Adrenal gland (tissue), 12 donors: Measurements from ENCODE around the gene PCNX4. TPM values are rescaled to one million over a fixed set of nuclear protein-coding genes. Genes with fewer than 3 reads are reported as not detected.

Experiments
- DNase-seq, 7 donors: peaks; one replicate each; pipeline ENCODE4 v3.0.0-alpha.2; 2019 to 2020
- H3K27ac ChIP-seq, 5 donors: fragments of 200-600 bp; sonication (generic) in 4 of 5; 1 replicate in 3 of 5; 2 replicates in 2 of 5; pipeline versions ENCODE4 v1.5.1 to v1.8.0; 2016 to 2020; ENCODE audit warnings: mild to moderate bottlenecking in 1 of 5
- H3K27me3 ChIP-seq: fragments of 200-600 bp; 2 replicates; pipeline ENCODE4 v1.8.0; 2021
- H3K36me3 ChIP-seq, 2 donors: fragments of 200-600 bp; replicated peaks in 1 of 2; 1 replicate in 1 of 2; 2 replicates in 1 of 2; pipeline versions ENCODE4 v1.5.1 to v1.8.0; 2018 to 2022
- H3K4me1 ChIP-seq, 2 donors: fragments of 200-600 bp; replicated peaks in 1 of 2; 1 replicate in 1 of 2; 2 replicates in 1 of 2; pipeline versions ENCODE4 v1.5.1 to v1.8.0; 2018 to 2021
- H3K4me3 ChIP-seq, 4 donors: fragments of 200-600 bp; sonication (generic) in 3 of 4; one replicate each; pipeline ENCODE4 v1.5.1; 2016 to 2018
- H3K9me3 ChIP-seq, 3 donors: fragments of 200-600 bp; sonication (generic) in 1 of 3; replicated peaks in 1 of 3; 1 replicate in 2 of 3; 2 replicates in 1 of 3; pipeline versions ENCODE4 v1.5.1 to v1.8.0; 2016 to 2021
- CTCF ChIP-seq, 6 experiments: fragments of 450-650 bp in 4 of 6; fragments of 200-600 bp in 2 of 6; sonication (generic) in 1 of 6; IDR thresholded peaks; 1 replicate in 5 of 6; 2 replicates in 1 of 6; pipeline versions ENCODE4 v1.5.1 to v1.8.0; 2016 to 2021; ENCODE audit warnings: antibody characterized with exemption in 6 of 6, mild to moderate bottlenecking in 2 of 6, moderate library complexity in 1 of 6
- POLR2A ChIP-seq, 2 donors: fragments of 450-650 bp; IDR thresholded peaks; one replicate each; pipeline ENCODE4 v1.6.1; 2017; ENCODE audit warnings: antibody characterized with exemption in 2 of 2, mild to moderate bottlenecking in 2 of 2, moderate library complexity in 1 of 2
- WGBS, 4 donors: extraction: QIAGEN DNeasy Blood & Tissue Kit in 2 of 4; methylation state at CpG; one replicate each; pipeline versions ENCODE4 v1.1.5 to v1.1.7; 2013 to 2017; 5-methylcytosine and 5-hydroxymethylcytosine counted together
- intact Hi-C, 2 donors: fragments of 100-400 bp; cut with DNase I; formaldehyde crosslinking; loops; one replicate each; pipeline versions ENCODE4 v1.14.1 to v1.15.0; 2022 to 2023
- polyA plus RNA-seq, 3 donors: library from polyadenylated mRNA; stranded (reverse); fragments of 200-250 nt in 2 of 3; fragments of 350-450 nt in 1 of 3; fragmentation: Illumina TruSeq in 1 of 3; extraction: RNeasy Lipid Tissue Mini Kit (QIAGEN cat#74804) in 1 of 3; gene quantifications; one replicate each; pipeline ENCODE4 v1.2.3, GENCODE V29; 2013 to 2014
- total RNA-seq, 9 donors: library from RNA; depleted of rRNA in 4 of 9; stranded (reverse); fragments of >200 nt in 4 of 9; fragments of 120-200 nt in 1 of 9; fragmentation: NEBNext Ultra II Directional in 1 of 9; extraction: Animal tissue kit (Norgen Biotek cat#: 25700) in 1 of 9; gene quantifications; one replicate each; pipeline versions ENCODE4 v1.1.0 to v1.2.4, GENCODE V29; 2013 to 2023
- donor health status: healthy with polysubstance abuse.
- donor health status: Bipolar disorder and iron deficiency.
- donor health status: DM: yes; HTN: yes; CAD: no.
- donor health status: DM: no; HTN: no; CAD: no.
- donor health status: DM: no; HTN: no; CAD: no.
- donor health status: DM: yes; HTN: yes; CAD: no.

The PCNX4 gene
- total and polyA plus RNA-seq, 12 donors = 24.9 to 204 (median 58.1) TPM

- 78 to 84% (median 82%) methylated on average over 1 of the region's 1 CpG for WGBS, 4 donors
Observed at GRCh38 chr14:60058087-60058486, 33.6 kb upstream of the PCNX4 start.

GRCh38 chr14:60061371-60061770 is 30.4 kb upstream of the PCNX4 start:
- no peaks in the 10 kb centered on the region for H3K36me3 ChIP-seq
- 84 to 86% (median 85%) methylated on average over 2 of the region's 2 CpGs for WGBS, 4 donors
- no peak overlapping the region for H3K4me3 ChIP-seq
- H3K27me3 ChIP-seq = no peaks in the 10 kb centered on the region
- H3K9me3 ChIP-seq = no peaks in the 10 kb centered on the region
- intact Hi-C loops = loop anchor here in 1 of 2 donors (5.0 kb wide), 1 partner anchor 126 kb away; no protein-coding TSS in a partner anchor
- TF ChIP-seq POLR2A (IDR thresholded peaks at IDR 0.05) (no peak), CTCF (IDR thresholded peaks at IDR 0.05) (no peak)
- no peak overlapping the region for H3K27ac ChIP-seq
- no peaks in the 10 kb centered on the region for H3K4me1 ChIP-seq
- no peak for DNase-seq

More at GRCh38 chr14:60058087-60058486, 33.6 kb upstream of the PCNX4 start:
- Histone ChIP-seq H3K36me3 (no peaks in the 10 kb centered on the region), H3K4me1 (no peaks in the 10 kb centered on the region), H3K27me3 (no peaks in the 10 kb centered on the region), H3K9me3 (no peaks in the 10 kb centered on the region), H3K4me3 (no peak overlapping the region), H3K27ac (no peak overlapping the region)
- no peak for DNase-seq
- TF ChIP-seq CTCF (IDR thresholded peaks at IDR 0.05) (no peak), POLR2A (IDR thresholded peaks at IDR 0.05) (no peak)
- intact Hi-C loops = no loop called here

- no peak overlapping the region for H3K4me3 ChIP-seq
- DNase-seq = no peak
- intact Hi-C loops = loop anchor here (5.0 kb wide), 2 partner anchors 103 to 123 kb away; partner anchors contain the start of gene DHRS7 (in 1 of the 2)
Observed at GRCh38 chr14:60064491-60065072, 27.1 kb upstream of the PCNX4 start.

GRCh38 chr14:60067882-60068281 is 23.8 kb upstream of the PCNX4 start:
- no peak for TF ChIP-seq POLR2A (IDR thresholded peaks at IDR 0.05)
- no peak for TF ChIP-seq CTCF (IDR thresholded peaks at IDR 0.05)
- intact Hi-C loops = loop anchor here in 1 of 2 donors (5.0 kb wide), 1 partner anchor 99 kb away; the partner anchor contains the start of gene DHRS7
- Histone ChIP-seq H3K4me3 (no peak overlapping the region), H3K27me3 (no peaks in the 10 kb centered on the region), H3K4me1 (peaks cover 0 to 12% of the 10 kb centered on the region in 2 donors), H3K9me3 (no peaks in the 10 kb centered on the region), H3K27ac (no peak overlapping the region), H3K36me3 (no peaks in the 10 kb centered on the region)
- no peak for DNase-seq
- WGBS, 4 donors = 89 to 98% (median 96%) methylated on average over 1 of the region's 1 CpG

More at GRCh38 chr14:60064491-60065072, 27.1 kb upstream of the PCNX4 start:
- H3K9me3 ChIP-seq = no peaks in the 10 kb centered on the region
- no peak overlapping the region for H3K27ac ChIP-seq
- H3K27me3 ChIP-seq = no peaks in the 10 kb centered on the region
- H3K4me1 ChIP-seq = no peaks in the 10 kb centered on the region
- TF ChIP-seq POLR2A (IDR thresholded peaks at IDR 0.05) (no peak), CTCF (IDR thresholded peaks at IDR 0.05) (peak; percentile 52 to 83 (median 68))
- no peaks in the 10 kb centered on the region for H3K36me3 ChIP-seq
